Keratinocyte (primary cell): ENCODE data around the gene VPS13A. TPM values are rescaled to one million over a fixed set of nuclear protein-coding genes. Genes with fewer than 3 reads are reported as not detected.
"Not testable (repeated sequence)": the region's sequence is repeated elsewhere in the genome, so short reads cannot be mapped to it uniquely, and the experiment has no call there.

ENCODE experiments used
- DNase-seq: peaks from one replicate; pipeline ENCODE4 v3.0.0-alpha.2; 2011; ENCODE audit warnings: low read depth, missing footprints, low spot score
- FAIRE-seq: peaks from 2 replicates; lab custom pipeline; 2011; peaks lifted over from hg19 to GRCh38; lab: Jason Lieb, UNC
- H2AFZ ChIP-seq: 2 replicates; pipeline ENCODE4 v1.6.0; 2012; ENCODE audit warnings: low read length, control low read depth, inconsistent platforms; ENCODE audit not compliant: control insufficient read depth
- H3K27ac ChIP-seq: 2 replicates; pipeline ENCODE4 v1.5.1; 2011; ENCODE audit warnings: low read length; ENCODE audit not compliant: control insufficient read depth, insufficient read depth
- H3K27me3 ChIP-seq: 3 replicates; pipeline ENCODE4 v1.6.0; 2011; ENCODE audit warnings: low read length; ENCODE audit not compliant: control insufficient read depth, insufficient read depth; ENCODE audit errors: extremely low read depth
- H3K36me3 ChIP-seq, 2 experiments: 2 replicates in 1 of 2; 3 replicates in 1 of 2; pipeline ENCODE4 v1.5.1; 2011; ENCODE audit warnings: low read length in 2 of 2, mild to moderate bottlenecking in 1 of 2; ENCODE audit not compliant: control insufficient read depth in 2 of 2, insufficient read depth in 2 of 2; ENCODE audit errors: extremely low read depth in 1 of 2
- H3K4me1 ChIP-seq: 3 replicates; pipeline ENCODE4 v1.5.1; 2011; ENCODE audit warnings: low read length; ENCODE audit not compliant: control insufficient read depth, insufficient read depth; ENCODE audit errors: extremely low read depth
- H3K4me2 ChIP-seq: 3 replicates; pipeline ENCODE4 v1.6.0; 2011; ENCODE audit warnings: low read depth, low read length; ENCODE audit not compliant: control insufficient read depth, insufficient read depth; ENCODE audit errors: extremely low read depth
- H3K4me3 ChIP-seq, 3 experiments: fragments of 200-600 bp in 1 of 3; sonication (generic) in 1 of 3; 2 replicates in 2 of 3; 3 replicates in 1 of 3; pipeline ENCODE4 v1.5.1; 2011 to 2016; ENCODE audit warnings: low read length in 3 of 3, mild to moderate bottlenecking in 3 of 3, control low read depth in 2 of 3, inconsistent platforms in 1 of 3, low read depth in 1 of 3, mixed read lengths in 1 of 3, mixed run types in 1 of 3, moderate library complexity in 1 of 3; ENCODE audit not compliant: control insufficient read depth in 2 of 3, insufficient read depth in 2 of 3; ENCODE audit errors: extremely low read depth in 1 of 3
- H3K79me2 ChIP-seq: 2 replicates; pipeline ENCODE4 v1.6.0; 2012; ENCODE audit warnings: low read length; ENCODE audit not compliant: control insufficient read depth, insufficient read depth
- H3K9ac ChIP-seq: 3 replicates; pipeline ENCODE4 v1.6.0; 2011; ENCODE audit warnings: low read length; ENCODE audit not compliant: control insufficient read depth, insufficient read depth; ENCODE audit errors: extremely low read depth
- H3K9me1 ChIP-seq: 3 replicates; pipeline ENCODE4 v1.6.0; 2011; ENCODE audit warnings: low read length; ENCODE audit not compliant: control insufficient read depth, insufficient read depth; ENCODE audit errors: extremely low read depth
- H3K9me3 ChIP-seq: 2 replicates; pipeline ENCODE4 v1.5.1; 2012; ENCODE audit warnings: low read depth, low read length; ENCODE audit not compliant: control insufficient read depth
- H4K20me1 ChIP-seq: 3 replicates; pipeline ENCODE4 v1.6.0; 2011; ENCODE audit warnings: low read length; ENCODE audit not compliant: control insufficient read depth, insufficient read depth; ENCODE audit errors: extremely low read depth
- EZH2 ChIP-seq: IDR thresholded peaks from one replicate; pipeline ENCODE4 v1.6.1; 2012; ENCODE audit warnings: inconsistent platforms, mild to moderate bottlenecking, low read length, moderate library complexity
- dilution Hi-C: fragments of 300-500 bp; cut with MboI; formaldehyde crosslinking; loops from one replicate; pipeline ENCODE4 v1.7.0; 2020; ENCODE audit warnings: low sequenced_read_pairs; ENCODE audit not compliant: extremely low pct_ligation_motif_present
- polyA plus RNA-seq, 5 experiments: library from polyadenylated mRNA; depleted of rRNA in 3 of 5; stranded (reverse) in 3 of 5; stranded (forward) in 1 of 5; unstranded in 1 of 5; fragments of >200 nt; gene quantifications; 1 replicate in 1 of 5; 2 replicates in 3 of 5; 3 replicates in 1 of 5; pipeline versions ENCODE4 v1.2.1 to v1.2.3, GENCODE V29; 2011 to 2012; ENCODE audit warnings: missing spikeins in 2 of 5, low read depth in 1 of 5, low replicate concordance in 1 of 5
- TF ChIP-seq, protein P1 (sequence below), 3 experiments: IDR thresholded peaks in 1 of 3; conservative IDR thresholded peaks in 1 of 3; optimal IDR thresholded peaks in 1 of 3; 2 replicates in 2 of 3; 3 replicates in 1 of 3; pipeline versions ENCODE3 to v1.5.1; 2011; ENCODE audit warnings: low read length in 3 of 3, mild to moderate bottlenecking in 3 of 3, moderate library complexity in 2 of 3, control low read depth in 1 of 3, inconsistent platforms in 1 of 3; ENCODE audit not compliant: insufficient read depth in 2 of 3; ENCODE audit errors: extremely low read depth in 1 of 3

Gene VPS13A
- polyA plus RNA-seq, 1 donor (not counting 4 experiments of a cell fraction or from before 2014, with no cell fraction given), result 55.3 TPM

- H3K4me3 ChIP-seq, result no peak overlapping the region
- dilution Hi-C loops, result no loop called here
- FAIRE-seq (no peak), DNase-seq (no peak)
- no peak overlapping the region for H3K4me2 ChIP-seq
- H3K27ac ChIP-seq, result no peak overlapping the region
- no peaks in the 10 kb centered on the region for H4K20me1 ChIP-seq
- no peaks in the 10 kb centered on the region for H3K9me1 ChIP-seq
- H3K4me1 ChIP-seq, result peaks cover 2% of the 10 kb centered on the region
- H3K27me3 ChIP-seq, result no peaks in the 10 kb centered on the region
- peaks cover 4% of the 10 kb centered on the region in 2 experiments for H3K36me3 ChIP-seq
- no peaks in the 10 kb centered on the region for H3K79me2 ChIP-seq
- no peak overlapping the region for H2AFZ ChIP-seq
- no peak overlapping the region for H3K9ac ChIP-seq
- no peaks in the 10 kb centered on the region for H3K9me3 ChIP-seq
- TF ChIP-seq EZH2, result no peak
- TF ChIP-seq, protein P1, sequence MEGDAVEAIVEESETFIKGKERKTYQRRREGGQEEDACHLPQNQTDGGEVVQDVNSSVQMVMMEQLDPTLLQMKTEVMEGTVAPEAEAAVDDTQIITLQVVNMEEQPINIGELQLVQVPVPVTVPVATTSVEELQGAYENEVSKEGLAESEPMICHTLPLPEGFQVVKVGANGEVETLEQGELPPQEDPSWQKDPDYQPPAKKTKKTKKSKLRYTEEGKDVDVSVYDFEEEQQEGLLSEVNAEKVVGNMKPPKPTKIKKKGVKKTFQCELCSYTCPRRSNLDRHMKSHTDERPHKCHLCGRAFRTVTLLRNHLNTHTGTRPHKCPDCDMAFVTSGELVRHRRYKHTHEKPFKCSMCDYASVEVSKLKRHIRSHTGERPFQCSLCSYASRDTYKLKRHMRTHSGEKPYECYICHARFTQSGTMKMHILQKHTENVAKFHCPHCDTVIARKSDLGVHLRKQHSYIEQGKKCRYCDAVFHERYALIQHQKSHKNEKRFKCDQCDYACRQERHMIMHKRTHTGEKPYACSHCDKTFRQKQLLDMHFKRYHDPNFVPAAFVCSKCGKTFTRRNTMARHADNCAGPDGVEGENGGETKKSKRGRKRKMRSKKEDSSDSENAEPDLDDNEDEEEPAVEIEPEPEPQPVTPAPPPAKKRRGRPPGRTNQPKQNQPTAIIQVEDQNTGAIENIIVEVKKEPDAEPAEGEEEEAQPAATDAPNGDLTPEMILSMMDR (optimal IDR thresholded peaks at IDR 0.05 in 1 of 3, IDR thresholded peaks at IDR 0.05 in 1 of 3, conservative IDR thresholded peaks at IDR 0.05 in 1 of 3; ENCODE audit: extremely low read depth in 1 of 3, insufficient read depth in 2 of 3, low read length in 3 of 3), result no peak
Measured at GRCh38 chr9:77403239-77403638, 225.9 kb downstream of the VPS13A start.

DNA sequence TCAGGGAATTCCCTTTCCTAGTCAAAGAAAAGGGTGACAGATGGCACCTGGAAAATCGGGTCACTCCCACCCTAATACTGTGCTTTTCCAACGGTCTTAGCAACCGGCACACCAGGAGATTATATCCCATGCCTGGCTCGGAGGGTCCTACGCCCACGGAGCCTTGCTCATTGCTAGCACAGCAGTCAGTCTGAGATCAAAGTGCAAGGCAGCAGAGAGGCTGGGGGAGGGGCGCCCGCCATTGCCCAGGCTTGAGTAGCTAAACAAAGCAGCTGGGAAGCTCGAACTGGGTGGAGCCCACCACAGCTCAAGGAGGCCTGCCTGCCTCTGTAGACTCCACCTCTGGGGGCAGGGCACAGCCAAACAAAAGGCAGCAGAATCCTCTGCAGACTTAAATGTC, 231.2 kb downstream of the VPS13A start:
- FAIRE-seq, dilution Hi-C loops, H3K27ac ChIP-seq, H3K4me2 ChIP-seq, H4K20me1 ChIP-seq, H2AFZ ChIP-seq, H3K4me3 ChIP-seq, H3K79me2 ChIP-seq, H3K9ac ChIP-seq, DNase-seq, H3K4me1 ChIP-seq, H3K9me3 ChIP-seq, H3K36me3 ChIP-seq, H3K27me3 ChIP-seq, H3K9me1 ChIP-seq: not testable (repeated sequence)

DNA sequence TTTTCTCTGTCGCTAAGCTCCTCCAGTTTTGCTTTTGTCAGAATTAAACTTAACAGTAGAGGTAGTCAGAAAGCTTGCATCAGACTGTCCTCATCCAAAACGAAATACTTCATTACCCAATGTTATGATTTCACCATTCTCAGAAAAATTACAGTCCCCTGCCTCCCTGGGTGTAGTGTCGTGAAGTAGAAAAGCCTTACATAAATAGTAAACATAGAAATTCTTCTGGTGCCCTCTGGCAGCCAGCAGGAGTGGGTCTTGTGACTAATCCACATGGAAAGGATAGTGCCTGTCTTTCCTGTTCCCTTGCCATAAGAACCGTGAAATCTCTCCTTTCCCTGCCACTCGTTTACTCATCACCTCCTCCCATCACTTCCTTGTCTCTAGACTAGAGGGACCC, 240.2 kb downstream of the VPS13A start:
- Histone ChIP-seq H3K4me1 (no peaks in the 10 kb centered on the region), H3K9ac (no peak overlapping the region), H3K9me1 (no peaks in the 10 kb centered on the region), H3K79me2 (no peaks in the 10 kb centered on the region), H3K4me2 (no peak overlapping the region), H3K27ac (no peak overlapping the region), H3K4me3 (no peak overlapping the region), H3K9me3 (no peaks in the 10 kb centered on the region), H2AFZ (no peak overlapping the region), H4K20me1 (no peaks in the 10 kb centered on the region), H3K36me3 (no peaks in the 10 kb centered on the region), H3K27me3 (no peaks in the 10 kb centered on the region)
- TF ChIP-seq, protein P1 (optimal IDR thresholded peaks at IDR 0.05 in 1 of 3, IDR thresholded peaks at IDR 0.05 in 1 of 3, conservative IDR thresholded peaks at IDR 0.05 in 1 of 3; ENCODE audit: extremely low read depth in 1 of 3, insufficient read depth in 2 of 3, low read length in 3 of 3), result no peak
- no peak for TF ChIP-seq EZH2
- DNase-seq (no peak), FAIRE-seq (no peak)
- dilution Hi-C loops, result no loop called here
